Peyer's patch (tissue), 4 donors: Measurements from ENCODE around the gene OBSCN.

Experiments
- POLR2A ChIP-seq, 2 donors: fragments of 450-650 bp; IDR thresholded peaks; one replicate each; pipeline ENCODE4 v1.5.1; 2017; ENCODE audit warnings: antibody characterized with exemption in 2 of 2, mild to moderate bottlenecking in 2 of 2, moderate library complexity in 2 of 2
- TF ChIP-seq, protein P1 (sequence below), 6 experiments: fragments of 450-650 bp in 4 of 6; fragments of 200-600 bp in 2 of 6; sonication (generic) in 1 of 6; IDR thresholded peaks; one replicate each; pipeline ENCODE4 v1.5.1; 2017 to 2019; ENCODE audit warnings: antibody characterized with exemption in 6 of 6, mild to moderate bottlenecking in 3 of 6, moderate library complexity in 1 of 6

DNA sequence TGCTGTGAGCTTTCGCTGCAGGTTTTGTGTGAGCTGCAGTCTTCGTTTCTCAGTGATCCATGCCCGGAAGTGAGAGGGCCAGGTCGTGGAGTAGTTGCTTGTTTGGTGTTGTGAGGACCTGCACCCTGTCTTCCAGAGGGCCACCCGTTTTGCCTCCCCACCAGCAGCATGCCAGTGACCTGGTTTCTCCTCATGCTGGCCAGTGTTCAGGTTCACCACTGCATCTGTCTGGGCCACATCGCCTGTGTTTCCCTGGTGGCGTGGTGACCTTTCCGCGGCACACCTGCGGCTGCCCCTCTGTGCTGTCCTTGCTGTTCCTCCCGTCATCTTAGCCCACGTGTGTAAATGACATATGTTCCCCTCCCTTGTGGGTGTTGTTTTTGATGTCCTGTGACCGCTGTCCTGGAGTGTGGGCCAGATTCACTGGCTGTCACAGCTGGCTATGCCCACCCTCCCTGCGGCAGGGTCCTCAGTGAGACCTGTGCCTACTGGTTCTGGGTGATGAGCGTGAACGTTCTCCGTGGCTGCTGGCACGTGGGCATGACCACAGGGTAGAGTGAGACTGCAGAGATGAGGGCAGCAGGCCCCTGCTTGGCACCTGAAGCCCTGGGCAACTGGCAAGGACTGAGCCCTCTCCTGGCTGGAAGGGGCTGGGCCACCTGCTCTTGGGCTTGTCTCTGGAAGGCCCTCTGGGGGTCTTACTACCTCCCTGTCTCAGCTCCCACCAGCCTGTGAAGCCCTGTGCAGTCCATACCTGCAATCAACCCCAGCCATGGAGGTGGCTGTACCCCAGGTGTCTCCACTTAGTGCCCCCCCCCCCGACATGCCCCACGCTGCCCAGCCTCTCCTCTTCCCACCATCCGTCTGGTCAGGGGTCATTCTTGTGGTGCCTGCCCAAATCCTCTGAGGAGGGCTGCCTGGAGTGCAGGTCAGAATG, 35.0 kb upstream of the OBSCN start:
- TF ChIP-seq, protein P1, sequence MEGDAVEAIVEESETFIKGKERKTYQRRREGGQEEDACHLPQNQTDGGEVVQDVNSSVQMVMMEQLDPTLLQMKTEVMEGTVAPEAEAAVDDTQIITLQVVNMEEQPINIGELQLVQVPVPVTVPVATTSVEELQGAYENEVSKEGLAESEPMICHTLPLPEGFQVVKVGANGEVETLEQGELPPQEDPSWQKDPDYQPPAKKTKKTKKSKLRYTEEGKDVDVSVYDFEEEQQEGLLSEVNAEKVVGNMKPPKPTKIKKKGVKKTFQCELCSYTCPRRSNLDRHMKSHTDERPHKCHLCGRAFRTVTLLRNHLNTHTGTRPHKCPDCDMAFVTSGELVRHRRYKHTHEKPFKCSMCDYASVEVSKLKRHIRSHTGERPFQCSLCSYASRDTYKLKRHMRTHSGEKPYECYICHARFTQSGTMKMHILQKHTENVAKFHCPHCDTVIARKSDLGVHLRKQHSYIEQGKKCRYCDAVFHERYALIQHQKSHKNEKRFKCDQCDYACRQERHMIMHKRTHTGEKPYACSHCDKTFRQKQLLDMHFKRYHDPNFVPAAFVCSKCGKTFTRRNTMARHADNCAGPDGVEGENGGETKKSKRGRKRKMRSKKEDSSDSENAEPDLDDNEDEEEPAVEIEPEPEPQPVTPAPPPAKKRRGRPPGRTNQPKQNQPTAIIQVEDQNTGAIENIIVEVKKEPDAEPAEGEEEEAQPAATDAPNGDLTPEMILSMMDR (IDR thresholded peaks at IDR 0.05) = no peak
- no peak for TF ChIP-seq POLR2A (IDR thresholded peaks at IDR 0.05)
